SJSA1 (cell line): ENCODE data around the gene KCNK3. TPM values are rescaled to one million over a fixed set of nuclear protein-coding genes. Genes with fewer than 3 reads are reported as not detected.
"Not testable (repeated sequence)": the region's sequence is repeated elsewhere in the genome, so short reads cannot be mapped to it uniquely, and the experiment has no call there.

Experiments used
- DNase-seq, 2 experiments: peaks; one replicate each; pipeline ENCODE4 v3.0.0-alpha.2; 2015 to 2020; ENCODE audit warnings: low spot score in 2 of 2, low read depth in 1 of 2
- H3K27ac ChIP-seq: fragments of 250-450 bp; sonication (Bioruptor Pico); 2 replicates; pipeline ENCODE4 v1.5.1; 2020; ENCODE audit warnings: mild to moderate bottlenecking, moderate library complexity
- H3K27me3 ChIP-seq: fragments of 250-450 bp; sonication (Bioruptor Pico); replicated peaks from 2 replicates; pipeline ENCODE4 v1.5.1; 2020; ENCODE audit warnings: mild to moderate bottlenecking, moderate library complexity
- H3K36me3 ChIP-seq: fragments of 250-450 bp; sonication (Bioruptor Pico); 2 replicates; pipeline ENCODE4 v1.5.1; 2020; ENCODE audit warnings: mild to moderate bottlenecking
- H3K4me1 ChIP-seq: fragments of 250-450 bp; sonication (Bioruptor Pico); replicated peaks from 2 replicates; pipeline ENCODE4 v1.6.1; 2021; ENCODE audit warnings: mild to moderate bottlenecking
- H3K4me3 ChIP-seq: fragments of 250-450 bp; sonication (Bioruptor Pico); 2 replicates; pipeline ENCODE4 v1.5.1; 2020; ENCODE audit warnings: mild to moderate bottlenecking
- H3K9me3 ChIP-seq: fragments of 250-450 bp; sonication (Bioruptor Pico); replicated peaks from 2 replicates; pipeline ENCODE4 v1.5.1; 2020; ENCODE audit warnings: mild to moderate bottlenecking
- total RNA-seq: library from RNA; depleted of rRNA; stranded (reverse); fragments of >200 nt; shearing (Covaris generic); gene quantifications from 2 replicates; pipeline ENCODE4 v1.2.3, GENCODE V29; 2014

Gene KCNK3
- total RNA-seq, 1 experiment from 2014 or later, result not detected

- no peaks in the 10 kb centered on the region for H3K9me3 ChIP-seq
- DNase-seq, result no peak
- H3K4me1 ChIP-seq, result no peaks in the 10 kb centered on the region
- peaks cover 19% of the 10 kb centered on the region; the same call in 1 of the 2 replicates for H3K27me3 ChIP-seq
- no peak overlapping the region for H3K4me3 ChIP-seq
- H3K27ac ChIP-seq, result no peak overlapping the region
- no peaks in the 10 kb centered on the region for H3K36me3 ChIP-seq
Measured at GRCh38 chr2:26653207-26654060, 39.1 kb upstream of the KCNK3 start.

- Histone ChIP-seq H3K4me3 (no peak overlapping the region), H3K36me3 (no peaks in the 10 kb centered on the region), H3K9me3 (no peaks in the 10 kb centered on the region; the same call in 1 of the 2 replicates), H3K27me3 (peaks cover 18% of the 10 kb centered on the region; the same call in 1 of the 2 replicates), H3K27ac (no peak overlapping the region), H3K4me1 (no peaks in the 10 kb centered on the region)
- DNase-seq, result no peak
Measured at GRCh38 chr2:26654061-26654340, 38.5 kb upstream of the KCNK3 start.

- H3K27me3 ChIP-seq, result peaks cover 19% of the 10 kb centered on the region; the same call in 1 of the 2 replicates
- H3K4me1 ChIP-seq, H3K27ac ChIP-seq, H3K36me3 ChIP-seq, DNase-seq, H3K4me3 ChIP-seq, H3K9me3 ChIP-seq: not testable (repeated sequence)
Measured at GRCh38 chr2:26655120-26655519, 37.4 kb upstream of the KCNK3 start.

DNA sequence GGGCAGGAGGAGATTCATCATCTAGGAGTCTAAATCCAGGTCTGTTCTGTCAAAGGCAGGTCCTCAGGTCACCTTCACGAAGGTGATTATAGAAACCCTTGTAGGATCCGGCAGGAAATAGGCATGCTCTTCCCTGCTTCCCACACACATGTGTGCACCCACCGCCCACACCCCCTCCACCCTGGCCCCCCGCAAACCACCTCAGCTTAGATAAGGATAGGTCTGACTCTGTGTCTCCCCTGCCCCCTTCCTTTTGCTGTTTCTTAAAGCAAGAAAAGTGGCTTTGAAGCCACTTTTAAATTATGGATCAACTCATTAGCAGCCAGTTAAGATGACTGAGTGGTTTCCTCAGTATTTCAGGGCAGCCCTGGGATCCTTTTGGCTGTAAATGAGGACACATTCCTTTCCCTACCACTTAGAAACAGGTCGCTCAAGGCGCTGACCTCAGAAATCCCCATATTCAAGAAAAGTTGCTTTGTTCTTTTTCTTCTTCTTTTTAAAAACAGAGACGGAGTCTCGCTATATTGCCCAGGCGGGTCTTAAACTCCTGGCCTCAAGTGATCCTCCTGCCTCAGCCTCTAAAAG lies 36.8 kb upstream of the KCNK3 start:
- no peaks in the 10 kb centered on the region; the same call in 1 of the 2 replicates for H3K9me3 ChIP-seq
- no peak overlapping the region for H3K27ac ChIP-seq
- DNase-seq, result no peak
- no peaks in the 10 kb centered on the region for H3K36me3 ChIP-seq
- H3K27me3 ChIP-seq, result peaks cover 19% of the 10 kb centered on the region; the same call in 1 of the 2 replicates
- H3K4me3 ChIP-seq, result no peak overlapping the region
- H3K4me1 ChIP-seq, result no peaks in the 10 kb centered on the region

GRCh38 chr2:26657265-26657664 lies 35.3 kb upstream of the KCNK3 start:
- Histone ChIP-seq H3K9me3 (no peaks in the 10 kb centered on the region; the same call in 1 of the 2 replicates), H3K27ac (no peak overlapping the region), H3K27me3 (peaks cover 11% of the 10 kb centered on the region; the same call in 1 of the 2 replicates), H3K36me3 (no peaks in the 10 kb centered on the region), H3K4me1 (no peaks in the 10 kb centered on the region), H3K4me3 (no peak overlapping the region)
- DNase-seq, result no peak

- Histone ChIP-seq H3K4me1 (no peaks in the 10 kb centered on the region), H3K27ac (no peak overlapping the region), H3K9me3 (no peaks in the 10 kb centered on the region; the same call in 1 of the 2 replicates), H3K36me3 (no peaks in the 10 kb centered on the region), H3K27me3 (peaks cover 7% of the 10 kb centered on the region; the same call in 1 of the 2 replicates), H3K4me3 (no peak overlapping the region)
- DNase-seq, result no peak
Measured at GRCh38 chr2:26658691-26659346, 33.7 kb upstream of the KCNK3 start.

DNA sequence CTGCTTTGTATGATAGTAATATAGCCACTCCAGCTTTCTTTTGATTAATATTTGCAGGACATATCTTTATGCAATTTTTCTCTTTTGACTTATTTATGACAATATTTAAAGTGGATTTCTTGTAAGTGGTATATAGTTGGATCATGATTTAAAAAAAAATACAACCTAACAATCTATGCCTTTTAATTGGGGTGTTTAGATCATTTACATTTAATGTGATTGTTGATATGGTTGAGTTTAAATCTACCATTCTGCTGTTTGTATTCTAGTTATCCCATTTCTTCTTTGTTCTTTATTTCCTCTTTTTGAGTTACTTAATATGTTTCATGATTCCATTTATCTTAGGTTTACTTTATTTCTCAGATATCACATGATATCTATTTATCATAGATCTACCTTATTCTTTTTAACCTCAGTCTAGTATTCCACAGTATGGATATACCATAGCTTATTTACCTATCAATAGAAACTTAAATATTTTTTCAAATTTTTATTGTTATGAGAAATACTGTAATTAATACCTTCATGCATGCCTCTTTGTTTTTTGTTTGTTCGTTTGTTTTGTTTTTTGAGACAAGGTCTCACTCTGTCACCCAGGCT lies 32.1 kb upstream of the KCNK3 start:
- H3K27ac ChIP-seq, result no peak overlapping the region

GRCh38 chr2:26665296-26665695 lies 27.2 kb upstream of the KCNK3 start:
- DNase-seq, H3K36me3 ChIP-seq, H3K27ac ChIP-seq, H3K9me3 ChIP-seq, H3K4me3 ChIP-seq, H3K4me1 ChIP-seq: not testable (repeated sequence)
- peaks cover 18% of the 10 kb centered on the region; the same call in 1 of the 2 replicates for H3K27me3 ChIP-seq

More for the DNA sequence above, 32.1 kb upstream of the KCNK3 start:
- no peaks in the 10 kb centered on the region for H3K36me3 ChIP-seq
- H3K4me3 ChIP-seq, result no peak overlapping the region
- DNase-seq, result no peak
- no peaks in the 10 kb centered on the region for H3K4me1 ChIP-seq
- peaks cover 13% of the 10 kb centered on the region; the same call in 1 of the 2 replicates for H3K27me3 ChIP-seq
- H3K9me3 ChIP-seq, result no peaks in the 10 kb centered on the region; the same call in 1 of the 2 replicates

- Histone ChIP-seq H3K36me3 (no peaks in the 10 kb centered on the region), H3K4me3 (no peak overlapping the region), H3K4me1 (no peaks in the 10 kb centered on the region), H3K27me3 (peaks cover 29% of the 10 kb centered on the region), H3K9me3 (no peaks in the 10 kb centered on the region), H3K27ac (no peak overlapping the region)
- no peak for DNase-seq
Measured at GRCh38 chr2:26666671-26667070, 25.9 kb upstream of the KCNK3 start.

DNA sequence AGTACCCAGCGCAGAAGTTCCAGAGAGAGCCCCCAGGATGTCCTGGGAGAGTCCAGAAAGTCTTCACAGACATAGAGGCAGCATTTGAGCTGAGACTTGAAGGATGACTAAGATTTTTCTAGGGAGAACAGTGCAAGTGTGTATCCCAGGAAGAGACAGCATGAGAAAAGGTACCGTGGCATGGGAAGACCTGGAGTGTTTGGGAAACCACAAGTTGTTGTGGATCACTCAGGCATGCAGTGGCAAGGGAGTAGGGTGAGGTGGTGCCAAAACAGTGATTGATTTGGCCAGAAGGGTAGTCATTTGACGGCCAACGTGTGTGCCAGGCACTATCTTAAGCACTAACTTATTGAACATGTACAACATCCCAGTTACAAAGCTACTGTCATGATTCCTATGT lies 24.5 kb upstream of the KCNK3 start:
- no peak overlapping the region for H3K4me3 ChIP-seq
- DNase-seq, result no peak
- no peaks in the 10 kb centered on the region for H3K9me3 ChIP-seq
- H3K27me3 ChIP-seq, result peaks cover 33% of the 10 kb centered on the region
- no peaks in the 10 kb centered on the region for H3K4me1 ChIP-seq
- no peaks in the 10 kb centered on the region for H3K36me3 ChIP-seq
- H3K27ac ChIP-seq, result no peak overlapping the region

- H3K4me3 ChIP-seq, result no peak overlapping the region
- no peak for DNase-seq
- H3K27ac ChIP-seq, result no peak overlapping the region
- H3K9me3 ChIP-seq, result no peaks in the 10 kb centered on the region
- H3K27me3 ChIP-seq, result peaks cover 33% of the 10 kb centered on the region
- no peaks in the 10 kb centered on the region for H3K36me3 ChIP-seq
- no peaks in the 10 kb centered on the region for H3K4me1 ChIP-seq
Measured at GRCh38 chr2:26668856-26669750, 23.4 kb upstream of the KCNK3 start.

DNA sequence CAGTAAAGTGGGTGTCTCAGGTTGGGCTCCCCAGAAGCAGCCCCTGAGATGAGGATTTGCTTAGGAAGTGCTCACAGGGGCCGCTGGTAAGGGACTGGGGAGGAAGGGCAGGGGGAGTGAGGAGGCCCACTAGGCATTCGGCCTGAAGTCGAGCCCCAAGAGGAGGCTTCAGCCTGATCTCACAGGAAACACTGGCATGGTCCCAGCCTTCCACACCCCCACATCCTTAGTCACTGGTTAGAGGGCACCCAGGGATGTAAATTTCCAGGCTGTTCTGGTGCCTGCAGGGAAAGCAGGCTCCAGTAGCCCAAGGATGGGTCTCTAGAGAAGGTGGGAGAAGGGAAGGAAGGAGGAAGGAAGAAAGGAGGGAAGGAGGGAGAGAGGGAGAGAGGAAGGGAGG lies 22.4 kb upstream of the KCNK3 start:
- Histone ChIP-seq H3K4me3 (no peak overlapping the region), H3K27me3 (peaks cover 26% of the 10 kb centered on the region), H3K4me1 (no peaks in the 10 kb centered on the region), H3K27ac (no peak overlapping the region), H3K36me3 (no peaks in the 10 kb centered on the region), H3K9me3 (no peaks in the 10 kb centered on the region)
- no peak for DNase-seq

GRCh38 chr2:26670931-26671460 lies 21.5 kb upstream of the KCNK3 start:
- DNase-seq, result no peak
- H3K4me1 ChIP-seq, result no peaks in the 10 kb centered on the region
- H3K36me3 ChIP-seq, result no peaks in the 10 kb centered on the region
- H3K27me3 ChIP-seq, result peaks cover 21% of the 10 kb centered on the region
- H3K4me3 ChIP-seq, result no peak overlapping the region
- H3K27ac ChIP-seq, result no peak overlapping the region
- H3K9me3 ChIP-seq, result no peaks in the 10 kb centered on the region
